Loucy (cell line): ENCODE data around the gene MPO.

ENCODE experiments used
- H2AFZ ChIP-seq: fragments of 200-600 bp; sonication (generic); 2 replicates; pipeline ENCODE4 v1.6.0; 2016; ENCODE audit warnings: antibody characterized with exemption, mild to moderate bottlenecking, low read length, moderate library complexity
- H3F3A ChIP-seq: fragments of 200-600 bp; 2 replicates; pipeline ENCODE4 v1.6.0; 2016; ENCODE audit warnings: antibody characterized with exemption, low read depth, mild to moderate bottlenecking
- H3K27me3 ChIP-seq: fragments of 200-600 bp; sonication (generic); 2 replicates; pipeline ENCODE4 v1.6.1; 2014; ENCODE audit warnings: low read length, mild to moderate bottlenecking; ENCODE audit not compliant: insufficient read depth, poor library complexity, severe bottlenecking
- H3K36me3 ChIP-seq: fragments of 200-600 bp; sonication (generic); 2 replicates; pipeline ENCODE4 v1.6.1; 2016; ENCODE audit warnings: low read length; ENCODE audit not compliant: insufficient read depth
- H3K4me1 ChIP-seq: fragments of 200-600 bp; sonication (generic); 2 replicates; pipeline ENCODE4 v1.5.1; 2014; ENCODE audit warnings: low read length, mild to moderate bottlenecking; ENCODE audit not compliant: insufficient read depth, poor library complexity, severe bottlenecking
- H3K4me2 ChIP-seq: fragments of 200-600 bp; sonication (generic); 2 replicates; pipeline ENCODE4 v1.6.0; 2014; ENCODE audit warnings: antibody characterized with exemption, low read length, low read depth, mild to moderate bottlenecking; ENCODE audit not compliant: poor library complexity, severe bottlenecking
- H3K4me3 ChIP-seq: fragments of 200-600 bp; sonication (generic); 2 replicates; pipeline ENCODE4 v1.5.1; 2014; ENCODE audit warnings: low read length, mild to moderate bottlenecking, mixed read lengths; ENCODE audit not compliant: poor library complexity, severe bottlenecking
- H3K79me2 ChIP-seq: fragments of 200-600 bp; sonication (generic); 2 replicates; pipeline ENCODE4 v1.6.1; 2014; ENCODE audit warnings: low read length; ENCODE audit not compliant: insufficient read depth
- H3K9ac ChIP-seq: fragments of 200-600 bp; sonication (generic); 2 replicates; pipeline ENCODE4 v1.6.0; 2014; ENCODE audit warnings: mild to moderate bottlenecking, low read depth, low read length, moderate library complexity; ENCODE audit not compliant: poor library complexity, severe bottlenecking
- H3K9me2 ChIP-seq: fragments of 200-600 bp; sonication (generic); replicated peaks from 2 replicates; pipeline ENCODE4 v1.6.1; 2016; ENCODE audit warnings: low read depth, low read length, mixed read lengths
- H3K9me3 ChIP-seq: fragments of 200-600 bp; sonication (generic); 2 replicates; pipeline ENCODE4 v1.6.1; 2014; ENCODE audit warnings: mild to moderate bottlenecking, antibody characterized with exemption, low read length, low read depth; ENCODE audit not compliant: insufficient read depth
- H4K20me1 ChIP-seq: fragments of 200-600 bp; sonication (generic); 2 replicates; pipeline ENCODE4 v1.6.0; 2014; ENCODE audit warnings: antibody characterized with exemption, low read length, mild to moderate bottlenecking; ENCODE audit not compliant: insufficient read depth, poor library complexity, severe bottlenecking
- EZH2phosphoT487 ChIP-seq: fragments of 200-600 bp; IDR thresholded peaks from 2 replicates; pipeline ENCODE4 v1.6.1; 2018; ENCODE audit warnings: antibody characterized with exemption, mild to moderate bottlenecking, moderate library complexity, borderline replicate concordance
- TF ChIP-seq, protein P1 (sequence below): fragments of 200-600 bp; sonication (generic); conservative IDR thresholded peaks from 2 replicates; pipeline ENCODE4 v1.5.1; 2014; ENCODE audit warnings: mild to moderate bottlenecking, antibody characterized with exemption, low read length

Gene MPO

DNA sequence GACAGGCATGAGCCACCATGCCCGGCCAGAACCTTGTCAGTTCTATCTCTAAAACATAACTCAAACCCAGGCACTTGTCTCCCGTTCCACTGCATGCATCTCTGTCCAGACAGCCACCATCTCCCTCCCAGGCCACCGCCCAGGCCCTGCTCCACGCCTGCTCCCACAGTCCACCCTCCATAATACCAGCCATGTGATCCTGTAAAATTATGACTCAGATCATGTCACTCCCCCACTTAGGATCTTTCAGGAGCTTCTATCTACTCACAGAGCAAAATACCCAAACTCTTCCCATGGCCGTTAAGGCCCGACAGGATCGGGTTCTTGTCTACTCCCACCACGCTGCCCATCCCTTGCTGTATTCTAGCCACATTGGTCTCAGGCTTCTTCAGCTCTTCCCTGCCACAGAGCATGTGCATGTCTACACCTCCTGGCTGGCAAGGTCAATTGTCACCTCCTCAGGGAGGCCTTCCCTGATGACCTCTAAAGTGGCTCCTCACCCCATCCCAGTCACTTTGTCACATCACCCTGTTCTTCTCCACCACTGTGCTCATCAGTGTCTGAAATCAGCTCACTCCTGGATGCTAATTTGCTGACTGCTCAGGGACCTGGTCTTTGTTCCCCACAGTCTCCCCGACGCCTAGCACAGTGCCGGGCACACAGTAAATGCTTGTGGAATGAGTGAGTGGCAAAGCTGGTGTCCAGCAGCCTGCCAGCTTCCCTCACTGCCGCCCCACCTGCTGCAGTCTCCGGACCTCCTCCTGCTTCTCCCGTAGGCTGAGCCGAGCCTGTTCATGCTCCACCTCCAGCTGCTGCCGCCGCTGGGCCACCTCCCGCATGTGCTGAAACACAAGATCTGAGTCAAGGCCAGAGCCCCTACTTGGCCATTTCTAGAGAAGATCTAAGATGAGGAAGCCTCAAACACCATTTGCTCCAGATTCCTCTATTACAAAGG lies 41.1 kb upstream of the MPO start:
- peaks cover 15% of the 10 kb centered on the region for H3K4me1 ChIP-seq
- no peak overlapping the region for H3K4me3 ChIP-seq
- no peaks in the 10 kb centered on the region for H3K9me3 ChIP-seq
- H3F3A ChIP-seq = no peaks in the 10 kb centered on the region
- H3K36me3 ChIP-seq = peaks cover 43% of the 10 kb centered on the region; the same call in 1 of the 2 replicates
- no peak overlapping the region for H3K4me2 ChIP-seq
- no peak for TF ChIP-seq EZH2phosphoT487
- TF ChIP-seq, protein P1, sequence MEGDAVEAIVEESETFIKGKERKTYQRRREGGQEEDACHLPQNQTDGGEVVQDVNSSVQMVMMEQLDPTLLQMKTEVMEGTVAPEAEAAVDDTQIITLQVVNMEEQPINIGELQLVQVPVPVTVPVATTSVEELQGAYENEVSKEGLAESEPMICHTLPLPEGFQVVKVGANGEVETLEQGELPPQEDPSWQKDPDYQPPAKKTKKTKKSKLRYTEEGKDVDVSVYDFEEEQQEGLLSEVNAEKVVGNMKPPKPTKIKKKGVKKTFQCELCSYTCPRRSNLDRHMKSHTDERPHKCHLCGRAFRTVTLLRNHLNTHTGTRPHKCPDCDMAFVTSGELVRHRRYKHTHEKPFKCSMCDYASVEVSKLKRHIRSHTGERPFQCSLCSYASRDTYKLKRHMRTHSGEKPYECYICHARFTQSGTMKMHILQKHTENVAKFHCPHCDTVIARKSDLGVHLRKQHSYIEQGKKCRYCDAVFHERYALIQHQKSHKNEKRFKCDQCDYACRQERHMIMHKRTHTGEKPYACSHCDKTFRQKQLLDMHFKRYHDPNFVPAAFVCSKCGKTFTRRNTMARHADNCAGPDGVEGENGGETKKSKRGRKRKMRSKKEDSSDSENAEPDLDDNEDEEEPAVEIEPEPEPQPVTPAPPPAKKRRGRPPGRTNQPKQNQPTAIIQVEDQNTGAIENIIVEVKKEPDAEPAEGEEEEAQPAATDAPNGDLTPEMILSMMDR = no peak
- H3K27me3 ChIP-seq = no peaks in the 10 kb centered on the region
- H4K20me1 ChIP-seq = peaks cover 59% of the 10 kb centered on the region
- no peak overlapping the region for H3K9ac ChIP-seq
- no peaks in the 10 kb centered on the region for H3K9me2 ChIP-seq
- H2AFZ ChIP-seq = no peak overlapping the region
- H3K79me2 ChIP-seq = peaks cover 48% of the 10 kb centered on the region

DNA sequence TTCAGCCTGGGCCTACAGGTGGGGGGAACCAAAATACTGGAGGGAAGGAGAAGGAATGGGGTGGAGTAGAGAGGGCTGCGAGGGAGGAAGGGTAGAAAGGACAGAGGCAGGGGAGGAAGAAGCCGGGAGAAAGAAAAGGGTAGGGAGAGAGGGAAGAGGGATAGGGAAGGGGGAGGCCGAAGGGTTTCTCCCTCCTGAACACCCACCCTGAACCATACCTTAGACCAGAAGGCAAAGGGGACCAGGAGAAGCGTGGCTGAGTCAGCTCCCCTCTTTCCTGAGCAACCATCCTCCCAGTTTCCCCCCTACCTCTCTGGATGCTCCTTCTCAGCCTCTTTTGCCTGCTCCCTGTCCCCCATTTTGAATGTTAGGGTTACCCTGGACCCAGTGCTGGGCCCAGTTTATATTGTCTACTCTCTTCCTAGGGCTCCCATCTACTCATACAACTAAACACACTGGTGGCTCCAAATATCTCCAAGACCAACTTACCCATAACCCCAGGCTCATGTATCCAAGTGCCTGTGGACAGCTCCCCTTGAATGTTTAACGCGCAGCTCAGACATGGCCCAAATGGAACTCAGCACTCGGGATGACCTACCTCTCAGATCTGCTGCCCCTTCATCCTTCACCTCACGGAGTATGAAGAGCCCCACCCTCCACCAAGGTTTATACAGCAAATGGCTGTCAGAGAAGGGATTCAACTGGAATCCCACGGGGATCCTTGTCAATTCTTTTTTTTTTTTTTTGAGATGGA lies 40.0 kb upstream of the MPO start:
- Histone ChIP-seq H3K9me3 (no peaks in the 10 kb centered on the region), H3K9ac (no peak overlapping the region), H3K27me3 (no peaks in the 10 kb centered on the region), H3K9me2 (no peaks in the 10 kb centered on the region), H3F3A (no peaks in the 10 kb centered on the region), H3K4me1 (peaks cover 15% of the 10 kb centered on the region), H3K36me3 (peaks cover 51% of the 10 kb centered on the region; the same call in 1 of the 2 replicates), H3K4me2 (no peak overlapping the region), H3K4me3 (no peak overlapping the region), H4K20me1 (peaks cover 51% of the 10 kb centered on the region), H3K79me2 (peaks cover 37% of the 10 kb centered on the region), H2AFZ (no peak overlapping the region)
- no peak for TF ChIP-seq EZH2phosphoT487
- TF ChIP-seq, protein P1 = no peak

DNA sequence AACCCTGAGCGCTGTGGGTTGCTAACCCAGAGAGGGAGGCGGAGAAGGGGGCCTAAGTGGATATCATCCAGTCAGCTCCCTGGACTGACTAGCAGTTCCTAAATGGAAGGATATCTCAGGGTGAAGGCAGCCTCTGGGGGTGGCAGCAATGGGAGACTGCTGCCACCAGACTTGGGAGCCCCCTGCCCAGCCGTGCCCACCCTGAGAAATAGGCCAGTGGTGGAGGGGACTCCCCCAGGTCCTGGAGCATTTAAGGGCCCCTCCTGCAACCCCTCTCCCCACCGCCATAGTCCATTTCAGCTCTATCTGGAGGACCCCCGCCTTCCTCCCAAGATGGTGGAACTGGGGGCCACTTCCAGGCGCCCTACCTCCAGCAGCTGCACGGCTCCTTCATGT lies 39.4 kb upstream of the MPO start:
- Histone ChIP-seq H3K9me3 (no peaks in the 10 kb centered on the region), H3K9me2 (no peaks in the 10 kb centered on the region), H3K36me3 (peaks cover 55% of the 10 kb centered on the region; the same call in 1 of the 2 replicates), H3F3A (no peaks in the 10 kb centered on the region), H3K27me3 (no peaks in the 10 kb centered on the region), H3K79me2 (peaks cover 31% of the 10 kb centered on the region), H3K4me1 (peaks cover 15% of the 10 kb centered on the region), H3K4me3 (no peak overlapping the region), H3K4me2 (no peak overlapping the region), H4K20me1 (peaks cover 47% of the 10 kb centered on the region), H3K9ac (no peak overlapping the region), H2AFZ (no peak overlapping the region)
- TF ChIP-seq EZH2phosphoT487 = no peak
- TF ChIP-seq, protein P1 = no peak
